SK-N-MC (cell line): ENCODE results near the gene IP6K1.

Experiments used
- EZH2 ChIP-seq: fragments of 200-600 bp; sonication (generic); IDR thresholded peaks from one replicate; pipeline ENCODE4 v1.6.1; 2017; ENCODE audit warnings: antibody characterized with exemption
- FOXP2 ChIP-seq: optimal IDR thresholded peaks from 2 replicates; pipeline ENCODE3; 2011; ENCODE audit warnings: mild to moderate bottlenecking, moderate library complexity; ENCODE audit not compliant: insufficient read depth; ENCODE audit errors: extremely low read length, control extremely low read depth
- POLR2AphosphoS5 ChIP-seq: IDR thresholded peaks from 2 replicates; pipeline ENCODE4 v1.6.1; 2012; ENCODE audit warnings: mild to moderate bottlenecking, low read depth, low read length, borderline replicate concordance

- no peak for TF ChIP-seq POLR2AphosphoS5
- no peak for TF ChIP-seq EZH2
- no peak for TF ChIP-seq FOXP2
Measured at GRCh38 chr3:49806850-49807249, 20.5 kb upstream of the IP6K1 start.
